ENCODE measurements around the gene FILIP1.

Gene FILIP1

DNA sequence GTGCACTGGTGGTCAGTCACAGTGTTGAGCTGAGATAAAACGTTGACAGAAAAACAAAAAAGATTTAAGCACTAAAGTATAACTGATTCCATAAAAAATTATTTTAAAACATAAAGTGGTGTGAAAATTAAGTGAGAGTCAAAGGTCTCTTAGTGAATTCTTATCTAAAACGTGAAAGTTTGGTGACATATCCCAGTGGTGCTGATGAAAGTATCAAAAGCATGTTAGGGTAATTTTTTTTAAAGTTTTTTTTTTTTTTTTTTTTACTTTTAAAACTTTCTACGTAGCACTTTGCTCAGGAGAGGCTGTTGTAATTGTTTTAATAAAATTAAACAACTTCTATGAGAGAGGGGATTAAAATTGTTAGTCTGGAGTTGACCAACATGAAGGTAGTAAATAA is 143.4 kb downstream of the FILIP1 start:
- TF ChIP-seq, protein P1, sequence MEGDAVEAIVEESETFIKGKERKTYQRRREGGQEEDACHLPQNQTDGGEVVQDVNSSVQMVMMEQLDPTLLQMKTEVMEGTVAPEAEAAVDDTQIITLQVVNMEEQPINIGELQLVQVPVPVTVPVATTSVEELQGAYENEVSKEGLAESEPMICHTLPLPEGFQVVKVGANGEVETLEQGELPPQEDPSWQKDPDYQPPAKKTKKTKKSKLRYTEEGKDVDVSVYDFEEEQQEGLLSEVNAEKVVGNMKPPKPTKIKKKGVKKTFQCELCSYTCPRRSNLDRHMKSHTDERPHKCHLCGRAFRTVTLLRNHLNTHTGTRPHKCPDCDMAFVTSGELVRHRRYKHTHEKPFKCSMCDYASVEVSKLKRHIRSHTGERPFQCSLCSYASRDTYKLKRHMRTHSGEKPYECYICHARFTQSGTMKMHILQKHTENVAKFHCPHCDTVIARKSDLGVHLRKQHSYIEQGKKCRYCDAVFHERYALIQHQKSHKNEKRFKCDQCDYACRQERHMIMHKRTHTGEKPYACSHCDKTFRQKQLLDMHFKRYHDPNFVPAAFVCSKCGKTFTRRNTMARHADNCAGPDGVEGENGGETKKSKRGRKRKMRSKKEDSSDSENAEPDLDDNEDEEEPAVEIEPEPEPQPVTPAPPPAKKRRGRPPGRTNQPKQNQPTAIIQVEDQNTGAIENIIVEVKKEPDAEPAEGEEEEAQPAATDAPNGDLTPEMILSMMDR (IDR thresholded peaks at IDR 0.05): no peak

DNA sequence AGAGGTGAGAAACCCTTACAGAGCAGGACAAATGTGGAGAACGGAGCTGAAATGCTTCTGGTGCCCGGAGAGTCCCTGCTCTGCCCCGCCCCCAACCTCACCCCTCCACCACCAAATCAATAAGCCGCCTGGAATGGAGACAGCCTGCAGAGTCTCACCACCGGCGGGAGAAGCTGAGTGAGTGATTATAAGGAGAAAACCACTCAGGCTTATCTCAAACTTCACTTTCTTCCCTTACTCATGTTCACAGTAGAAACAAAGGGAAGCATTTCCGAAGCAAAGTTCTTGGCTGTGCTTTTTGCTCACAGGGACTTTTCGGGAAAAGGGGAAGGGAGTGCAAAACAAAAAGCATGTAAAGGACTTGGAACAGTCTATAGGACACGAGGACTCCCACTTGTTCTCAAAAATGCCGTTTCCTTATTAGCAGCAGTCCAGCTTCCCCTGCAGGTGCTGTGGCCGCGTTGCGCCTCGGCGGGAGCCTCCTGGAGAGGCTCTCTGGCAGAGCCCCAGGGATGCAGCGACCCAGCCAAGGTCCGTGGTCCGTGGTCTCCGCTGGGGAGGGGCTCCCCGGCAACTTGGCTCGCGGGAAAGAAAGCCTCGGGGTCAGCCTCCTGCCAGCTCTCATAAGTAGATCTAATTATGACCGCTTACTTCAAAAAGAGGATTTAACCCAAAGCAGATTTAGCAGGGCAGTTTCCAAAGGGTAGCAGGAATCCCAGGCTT is 144.2 kb downstream of the FILIP1 start:
- TF ChIP-seq, protein P1 (IDR thresholded peaks at IDR 0.05): no peak

DNA sequence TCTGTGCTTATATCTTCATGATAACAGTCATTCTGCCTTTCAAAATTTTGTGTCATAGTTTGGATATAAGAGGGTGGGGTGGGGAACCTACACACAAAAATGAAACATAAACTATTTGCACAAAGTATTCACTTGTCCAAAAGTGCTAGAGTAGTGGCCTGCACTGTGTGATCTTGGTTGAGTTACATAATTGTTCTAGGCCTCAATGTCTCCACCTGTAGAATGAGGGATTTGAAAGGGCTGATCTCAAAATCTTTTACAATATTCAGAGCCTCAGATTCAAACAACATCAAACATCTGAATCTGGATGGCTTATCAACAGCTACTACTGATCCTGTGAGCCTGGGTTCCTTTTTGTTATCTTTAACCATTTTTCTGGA is 144.7 kb downstream of the FILIP1 start:
- TF ChIP-seq, protein P1 (IDR thresholded peaks at IDR 0.05): no peak

DNA sequence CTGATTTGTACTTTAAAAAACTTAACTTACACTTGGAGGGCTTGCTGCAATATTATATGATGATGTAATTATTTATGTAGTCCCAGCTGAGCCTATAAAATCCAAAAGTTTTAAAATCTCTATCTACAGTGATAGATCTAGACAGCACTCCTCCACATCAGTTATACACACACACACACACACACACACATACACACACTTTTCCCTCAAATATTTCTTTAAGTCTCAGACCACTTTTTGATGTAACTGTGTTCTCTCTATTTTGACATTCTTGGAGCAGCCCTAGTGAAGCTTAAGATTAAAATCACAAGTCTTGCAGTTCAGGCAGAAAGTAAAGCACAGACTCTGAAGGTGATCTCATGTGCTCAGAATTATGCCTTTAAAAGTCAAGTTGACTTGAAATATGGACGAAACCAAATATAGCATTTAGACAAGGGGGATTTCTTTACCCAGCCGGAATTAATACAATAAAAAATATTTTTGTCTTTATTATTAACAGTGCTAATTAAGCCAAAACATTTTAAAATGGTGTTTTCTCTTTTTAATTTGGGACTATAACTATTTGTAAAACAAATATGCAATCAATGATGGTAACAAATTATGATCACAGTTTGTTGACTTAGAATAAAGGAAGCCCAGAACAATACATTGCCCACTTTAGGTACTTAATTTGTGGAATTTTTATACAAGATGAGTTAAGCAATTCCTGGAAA is 145.5 kb downstream of the FILIP1 start:
- TF ChIP-seq, protein P1 (IDR thresholded peaks at IDR 0.05): no peak

DNA sequence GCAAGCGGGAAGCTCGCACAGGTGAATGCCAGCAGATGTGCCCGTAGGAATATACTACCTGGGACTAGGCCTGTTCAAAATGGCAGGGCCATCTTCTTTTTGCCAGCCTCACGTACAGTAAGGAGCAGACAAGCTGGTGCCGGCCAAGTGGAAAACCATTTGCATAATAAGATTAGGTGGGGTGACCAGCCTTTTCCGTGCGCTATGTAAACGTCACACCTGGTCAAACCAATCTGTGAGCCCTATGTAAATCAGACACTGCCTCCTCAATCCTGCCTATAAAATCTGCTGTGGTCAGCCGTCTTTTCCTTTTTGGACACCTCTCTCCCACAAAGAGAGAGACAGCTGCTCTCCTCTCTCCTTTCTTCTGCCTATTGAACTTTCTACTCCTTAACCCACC is 148.2 kb downstream of the FILIP1 start:
- TF ChIP-seq, protein P1 (IDR thresholded peaks at IDR 0.05): no peak

DNA sequence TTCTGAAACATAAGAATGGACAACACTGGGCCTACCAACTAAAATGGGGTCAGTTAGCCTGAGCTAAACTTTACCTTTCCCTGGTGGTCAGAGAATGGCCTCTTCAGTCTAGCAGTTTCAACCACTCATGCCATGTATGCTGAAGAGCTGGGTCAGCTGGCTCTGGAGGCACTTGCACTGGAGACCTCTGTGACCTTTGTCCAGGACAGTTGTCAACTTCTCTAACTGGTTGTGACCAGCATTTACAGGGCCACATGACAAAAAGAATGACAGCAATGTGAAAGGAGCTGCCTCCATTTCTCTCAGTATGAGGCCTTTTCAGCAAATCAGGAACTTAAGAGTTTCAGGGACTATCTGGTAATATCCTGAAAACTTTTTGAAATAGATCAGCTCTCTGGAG is 149.1 kb downstream of the FILIP1 start:
- TF ChIP-seq, protein P1 (IDR thresholded peaks at IDR 0.05): no peak

DNA sequence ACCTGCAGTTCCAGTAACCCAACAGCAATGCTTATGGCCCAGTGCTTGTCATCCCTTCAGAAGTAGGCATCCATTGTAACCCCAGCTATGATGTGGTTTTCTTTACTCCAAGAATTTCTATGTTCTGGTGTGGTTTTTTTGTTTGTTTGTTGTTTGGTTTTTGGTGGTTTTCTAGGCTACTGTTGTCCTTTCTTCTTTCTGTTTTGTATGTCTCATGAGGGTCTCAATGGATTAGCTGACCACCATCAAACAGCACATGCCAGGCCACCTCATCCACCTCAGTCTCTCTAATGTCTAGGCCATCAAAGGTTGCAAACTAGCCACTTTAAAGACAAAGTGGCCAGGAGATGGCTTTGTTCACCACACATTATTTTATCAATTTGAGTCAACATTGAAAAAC is 149.6 kb downstream of the FILIP1 start:
- TF ChIP-seq, protein P1 (IDR thresholded peaks at IDR 0.05): no peak
